Stimulated activated CD4-positive, alpha-beta T cell treated with anti-CD3 and anti-CD28 coated beads, Interleukin-2, amount 100 ng/mL, for 24 hours (primary cell): ENCODE data around the gene NKX1-1.

Source experiments
- DNase-seq, 2 donors: peaks; one replicate each; pipeline ENCODE4 v3.0.0-alpha.2; 2020

Gene NKX1-1

GRCh38 chr4:1356181-1356998, 49.9 kb downstream of the NKX1-1 start:
- peak; percentile 62 to 65 for DNase-seq

- DNase-seq, result no peak
Measured at GRCh38 chr4:1355378-1355777, 50.9 kb downstream of the NKX1-1 start.

GRCh38 chr4:1354983-1355275, 51.3 kb downstream of the NKX1-1 start:
- no peak for DNase-seq

- no peak for DNase-seq
Measured at GRCh38 chr4:1354136-1354982, 51.9 kb downstream of the NKX1-1 start.

- DNase-seq, result no peak
Measured at GRCh38 chr4:1353186-1354055, 52.8 kb downstream of the NKX1-1 start.
